GM21619 (cell line): ENCODE measurements around the gene INO80E.
"Not testable (repeated sequence)": the region's sequence is repeated elsewhere in the genome, so short reads cannot be mapped to it uniquely, and the experiment has no call there.

Experiments
- ATAC-seq: cut with Tn5 transposase; IDR thresholded peaks from one replicate; pipeline ENCODE4 v1.9.1; 2021; ENCODE audit not compliant: unreplicated experiment

INO80E gene

GRCh38 chr16:30009085-30009862 is 13.2 kb downstream of the INO80E start:
- no peak for ATAC-seq

GRCh38 chr16:30009990-30010843 is 14.2 kb downstream of the INO80E start:
- no peak for ATAC-seq

- no peak for ATAC-seq
Observed at GRCh38 chr16:30010844-30011713, 15.0 kb downstream of the INO80E start, which contains the start of gene DOC2A. Gene DOC2A, minus strand, starts transcription at chr16:30011027. Its CDS starts 805 bp downstream, at chr16:30010222.

GRCh38 chr16:30011714-30012504 is 15.9 kb downstream of the INO80E start:
- no peak for ATAC-seq

- not testable (repeated sequence) for ATAC-seq
Observed at GRCh38 chr16:30012598-30012997, 16.6 kb downstream of the INO80E start.

GRCh38 chr16:30015450-30015849 is 19.4 kb downstream of the INO80E start:
- not testable (repeated sequence) for ATAC-seq

- no peak for ATAC-seq
Observed at GRCh38 chr16:30016555-30017276, 20.7 kb downstream of the INO80E start.

- ATAC-seq: no peak
Observed at GRCh38 chr16:30017277-30017656, 21.2 kb downstream of the INO80E start.

- ATAC-seq: not testable (repeated sequence)
Observed at GRCh38 chr16:30017937-30018336, 21.9 kb downstream of the INO80E start.

- ATAC-seq: no peak
Observed at GRCh38 chr16:30018731-30019158, 22.7 kb downstream of the INO80E start.

GRCh38 chr16:30022887-30023286 is 26.8 kb downstream of the INO80E start, which contains the start of gene C16orf92:
Gene C16orf92, plus strand, starts transcription at chr16:30023198. Its CDS starts 143 bp downstream, at chr16:30023341.
- ATAC-seq: no peak

GRCh38 chr16:30023586-30023985 is 27.5 kb downstream of the INO80E start:
- ATAC-seq: no peak

- no peak for ATAC-seq
Observed at GRCh38 chr16:30024451-30024850, 28.4 kb downstream of the INO80E start.

GRCh38 chr16:30025156-30025555 is 29.1 kb downstream of the INO80E start:
- ATAC-seq: no peak

- no peak for ATAC-seq
Observed at GRCh38 chr16:30025574-30025973, 29.5 kb downstream of the INO80E start.

- no peak for ATAC-seq
Observed at GRCh38 chr16:30026449-30026848, 30.4 kb downstream of the INO80E start.

GRCh38 chr16:30027588-30028437 is 31.8 kb downstream of the INO80E start:
- no peak for ATAC-seq

GRCh38 chr16:30028438-30029076 is 32.5 kb downstream of the INO80E start:
- ATAC-seq: no peak
